KMS-11 (cell line): ENCODE data around the gene BTBD10.

Experiments used
- H2AFZ ChIP-seq: fragments of 200-600 bp; sonication (generic); 2 replicates; pipeline ENCODE4 v1.6.1; 2016; ENCODE audit warnings: antibody characterized with exemption, mixed run types, low read depth
- H3K27ac ChIP-seq: fragments of 200-600 bp; sonication (generic); 2 replicates; pipeline ENCODE4 v1.6.1; 2016; ENCODE audit warnings: mild to moderate bottlenecking, mixed run types
- H3K27me3 ChIP-seq: fragments of 200-600 bp; sonication (generic); 2 replicates; pipeline ENCODE4 v1.6.1; 2017; ENCODE audit warnings: mild to moderate bottlenecking, low read depth, mixed run types, moderate library complexity; ENCODE audit not compliant: insufficient read depth
- H3K36me3 ChIP-seq: fragments of 200-600 bp; sonication (generic); 2 replicates; pipeline ENCODE4 v1.6.1; 2017; ENCODE audit warnings: mild to moderate bottlenecking, mixed run types; ENCODE audit not compliant: insufficient read depth
- H3K4me1 ChIP-seq: fragments of 200-600 bp; sonication (generic); 2 replicates; pipeline ENCODE4 v1.6.1; 2016; ENCODE audit warnings: mild to moderate bottlenecking, low read depth, mixed run types; ENCODE audit not compliant: poor library complexity, severe bottlenecking
- H3K4me2 ChIP-seq: fragments of 200-600 bp; sonication (generic); 2 replicates; pipeline ENCODE4 v1.7.0; 2016; ENCODE audit warnings: mild to moderate bottlenecking, mixed run types
- H3K4me3 ChIP-seq: fragments of 200-600 bp; sonication (generic); IDR thresholded peaks from 2 replicates; pipeline ENCODE4 v1.6.1; 2017; ENCODE audit warnings: low read depth, low read length, mixed read lengths; ENCODE audit not compliant: insufficient read depth
- H3K79me2 ChIP-seq: fragments of 200-600 bp; sonication (generic); 2 replicates; pipeline ENCODE4 v1.6.1; 2016; ENCODE audit warnings: low read depth, mixed run types; ENCODE audit not compliant: insufficient read depth
- H3K9ac ChIP-seq: fragments of 200-600 bp; sonication (generic); 2 replicates; pipeline ENCODE4 v1.6.1; 2016; ENCODE audit warnings: mild to moderate bottlenecking, mixed run types
- H4K20me1 ChIP-seq: fragments of 200-600 bp; sonication (generic); 2 replicates; pipeline ENCODE4 v1.6.1; 2016; ENCODE audit warnings: mild to moderate bottlenecking, mixed run types; ENCODE audit not compliant: insufficient read depth
- TF ChIP-seq, protein P1 (sequence below): fragments of 200-600 bp; sonication (generic); conservative IDR thresholded peaks from 2 replicates; pipeline ENCODE4 v1.6.1; 2017; ENCODE audit warnings: low read depth, mild to moderate bottlenecking, antibody characterized with exemption, low read length, moderate library complexity, mixed read lengths

BTBD10 gene

DNA sequence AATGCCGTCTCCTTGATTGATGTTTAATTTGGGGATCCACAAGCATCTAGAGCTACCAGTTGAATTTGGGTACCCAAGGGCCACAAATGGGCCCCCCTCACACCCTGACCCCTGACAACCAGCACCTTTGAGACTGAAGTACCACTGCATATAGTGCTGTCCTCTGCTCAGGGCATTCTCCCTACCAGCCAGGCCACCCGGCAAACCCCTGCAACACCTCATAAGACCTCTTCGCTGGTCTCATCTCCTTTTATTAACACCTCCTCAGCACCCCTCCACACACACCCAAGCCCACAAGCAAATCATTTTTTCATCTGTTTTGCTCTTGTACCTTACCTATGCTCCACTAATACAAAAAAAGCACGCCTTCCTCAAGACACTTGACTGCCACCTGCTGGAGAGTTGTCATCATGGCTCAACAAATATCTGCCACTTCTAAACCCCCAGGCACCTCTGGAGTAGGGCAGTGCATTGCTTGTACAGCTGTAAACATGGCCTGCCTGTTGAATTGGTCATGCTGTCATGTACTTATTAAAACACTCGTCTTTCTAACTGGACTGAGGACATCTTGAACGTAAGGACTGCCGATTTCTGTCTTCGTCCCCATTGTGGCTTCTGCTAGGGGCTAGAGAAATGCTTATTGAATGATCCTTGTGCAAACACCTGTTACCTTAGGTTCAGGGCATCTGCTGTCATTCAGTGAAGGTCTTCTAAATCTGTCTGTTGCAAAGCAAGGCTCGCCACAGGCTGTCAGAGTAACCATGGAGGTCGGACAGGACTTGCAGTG is 118.9 kb downstream of the BTBD10 start:
- no peaks in the 10 kb centered on the region for H3K36me3 ChIP-seq
- H3K4me1 ChIP-seq: no peaks in the 10 kb centered on the region
- no peaks in the 10 kb centered on the region for H3K27me3 ChIP-seq
- H2AFZ ChIP-seq: no peak overlapping the region
- no peaks in the 10 kb centered on the region; the same call in none of the 2 replicates for H3K79me2 ChIP-seq
- no peak overlapping the region for H3K4me2 ChIP-seq
- 0 out of 2 replicates have a peak, but pooled peaks cover 5% of the 10 kb centered on the region for H4K20me1 ChIP-seq
- no peak overlapping the region for H3K27ac ChIP-seq
- TF ChIP-seq, protein P1, sequence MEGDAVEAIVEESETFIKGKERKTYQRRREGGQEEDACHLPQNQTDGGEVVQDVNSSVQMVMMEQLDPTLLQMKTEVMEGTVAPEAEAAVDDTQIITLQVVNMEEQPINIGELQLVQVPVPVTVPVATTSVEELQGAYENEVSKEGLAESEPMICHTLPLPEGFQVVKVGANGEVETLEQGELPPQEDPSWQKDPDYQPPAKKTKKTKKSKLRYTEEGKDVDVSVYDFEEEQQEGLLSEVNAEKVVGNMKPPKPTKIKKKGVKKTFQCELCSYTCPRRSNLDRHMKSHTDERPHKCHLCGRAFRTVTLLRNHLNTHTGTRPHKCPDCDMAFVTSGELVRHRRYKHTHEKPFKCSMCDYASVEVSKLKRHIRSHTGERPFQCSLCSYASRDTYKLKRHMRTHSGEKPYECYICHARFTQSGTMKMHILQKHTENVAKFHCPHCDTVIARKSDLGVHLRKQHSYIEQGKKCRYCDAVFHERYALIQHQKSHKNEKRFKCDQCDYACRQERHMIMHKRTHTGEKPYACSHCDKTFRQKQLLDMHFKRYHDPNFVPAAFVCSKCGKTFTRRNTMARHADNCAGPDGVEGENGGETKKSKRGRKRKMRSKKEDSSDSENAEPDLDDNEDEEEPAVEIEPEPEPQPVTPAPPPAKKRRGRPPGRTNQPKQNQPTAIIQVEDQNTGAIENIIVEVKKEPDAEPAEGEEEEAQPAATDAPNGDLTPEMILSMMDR: peak; percentile 89
- H3K4me3 ChIP-seq: no peak overlapping the region
- no peak overlapping the region for H3K9ac ChIP-seq

GRCh38 chr11:13343067-13343466 is 120.0 kb downstream of the BTBD10 start:
- TF ChIP-seq, protein P1: no peak
- Histone ChIP-seq H3K27ac (no peak overlapping the region), H4K20me1 (0 out of 2 replicates have a peak, but pooled peaks cover 5% of the 10 kb centered on the region), H3K79me2 (peaks cover 8% of the 10 kb centered on the region; the same call in 1 of the 2 replicates), H2AFZ (no peak overlapping the region), H3K9ac (no peak overlapping the region), H3K4me2 (no peak overlapping the region), H3K4me3 (no peak overlapping the region), H3K4me1 (peaks cover 10% of the 10 kb centered on the region), H3K27me3 (no peaks in the 10 kb centered on the region), H3K36me3 (no peaks in the 10 kb centered on the region)

- Histone ChIP-seq H3K36me3 (no peaks in the 10 kb centered on the region), H3K4me3 (no peak overlapping the region), H3K9ac (no peak overlapping the region), H3K4me2 (no peak overlapping the region), H3K79me2 (peaks cover 8% of the 10 kb centered on the region; the same call in 1 of the 2 replicates), H3K27ac (no peak overlapping the region), H3K27me3 (no peaks in the 10 kb centered on the region), H4K20me1 (0 out of 2 replicates have a peak, but pooled peaks cover 5% of the 10 kb centered on the region), H3K4me1 (peaks cover 31% of the 10 kb centered on the region), H2AFZ (no peak overlapping the region)
- TF ChIP-seq, protein P1: no peak
Observed at GRCh38 chr11:13341026-13341425, 122.0 kb downstream of the BTBD10 start.

- Histone ChIP-seq H3K4me2 (no peak overlapping the region; the same call in 1 of the 2 replicates), H3K27ac (no peak overlapping the region), H3K79me2 (peaks cover 8% of the 10 kb centered on the region; the same call in 1 of the 2 replicates), H3K36me3 (no peaks in the 10 kb centered on the region), H3K9ac (no peak overlapping the region), H3K4me1 (peaks cover 46% of the 10 kb centered on the region), H3K27me3 (no peaks in the 10 kb centered on the region), H4K20me1 (0 out of 2 replicates have a peak, but pooled peaks cover 3% of the 10 kb centered on the region), H3K4me3 (no peak overlapping the region), H2AFZ (no peak overlapping the region)
- TF ChIP-seq, protein P1: no peak
Observed at GRCh38 chr11:13339195-13340153, 123.5 kb downstream of the BTBD10 start.
